ENCODE data around the gene ADARB2. TPM values are rescaled to one million over a fixed set of nuclear protein-coding genes. Genes with fewer than 3 reads are reported as not detected.

The ADARB2 gene
- total RNA-seq, 2 experiments from 2014 or later, result not detected

GRCh38 chr10:1199345-1199673 lies 538.0 kb downstream of the ADARB2 start:
- H3K4me1 Mint-ChIP-seq, result no peaks in the 10 kb centered on the region
- H3K9me3 Mint-ChIP-seq, result no peaks in the 10 kb centered on the region
- no peak for DNase-seq
- no peak overlapping the region for H3K4me3 Mint-ChIP-seq
- no peaks in the 10 kb centered on the region for H3K27me3 Mint-ChIP-seq
- H3K36me3 Mint-ChIP-seq, result no peaks in the 10 kb centered on the region
- H3K27ac Mint-ChIP-seq, result no peak overlapping the region

- DNase-seq, result no peak
- Mint-ChIP-seq H3K36me3 (no peaks in the 10 kb centered on the region), H3K4me1 (peaks cover 3% of the 10 kb centered on the region), H3K4me3 (no peak overlapping the region), H3K27ac (no peak overlapping the region), H3K9me3 (no peaks in the 10 kb centered on the region), H3K27me3 (no peaks in the 10 kb centered on the region)
Measured at GRCh38 chr10:1198453-1199344, 538.6 kb downstream of the ADARB2 start.

GRCh38 chr10:1197384-1197783 lies 539.9 kb downstream of the ADARB2 start:
- H3K36me3 Mint-ChIP-seq, result no peaks in the 10 kb centered on the region
- no peak for DNase-seq

GRCh38 chr10:1196656-1197055 lies 540.7 kb downstream of the ADARB2 start:
- no peak overlapping the region for H3K4me3 Mint-ChIP-seq
- peaks cover 12% of the 10 kb centered on the region for H3K4me1 Mint-ChIP-seq
- no peaks in the 10 kb centered on the region for H3K27me3 Mint-ChIP-seq
- H3K27ac Mint-ChIP-seq, result no peak overlapping the region
- no peaks in the 10 kb centered on the region for H3K9me3 Mint-ChIP-seq
- no peak for DNase-seq
- H3K36me3 Mint-ChIP-seq, result no peaks in the 10 kb centered on the region

More at GRCh38 chr10:1197384-1197783, 539.9 kb downstream of the ADARB2 start:
- Mint-ChIP-seq H3K27ac (no peak overlapping the region), H3K4me3 (no peak overlapping the region), H3K9me3 (no peaks in the 10 kb centered on the region), H3K4me1 (peaks cover 12% of the 10 kb centered on the region), H3K27me3 (no peaks in the 10 kb centered on the region)

- DNase-seq, result no peak
- Mint-ChIP-seq H3K36me3 (no peaks in the 10 kb centered on the region), H3K4me1 (peaks cover 12% of the 10 kb centered on the region), H3K27ac (no peak overlapping the region), H3K9me3 (no peaks in the 10 kb centered on the region), H3K4me3 (no peak overlapping the region), H3K27me3 (no peaks in the 10 kb centered on the region)
Measured at GRCh38 chr10:1195828-1196227, 541.5 kb downstream of the ADARB2 start.

- no peak overlapping the region for H3K27ac Mint-ChIP-seq
- DNase-seq, result no peak
- no peaks in the 10 kb centered on the region for H3K36me3 Mint-ChIP-seq
- H3K4me1 Mint-ChIP-seq, result peaks cover 12% of the 10 kb centered on the region
- H3K9me3 Mint-ChIP-seq, result no peaks in the 10 kb centered on the region
- no peak overlapping the region for H3K4me3 Mint-ChIP-seq
- H3K27me3 Mint-ChIP-seq, result no peaks in the 10 kb centered on the region
Measured at GRCh38 chr10:1194161-1194560, 543.2 kb downstream of the ADARB2 start.

GRCh38 chr10:1193561-1193960 lies 543.8 kb downstream of the ADARB2 start:
- Mint-ChIP-seq H3K27me3 (no peaks in the 10 kb centered on the region), H3K27ac (no peak overlapping the region), H3K36me3 (no peaks in the 10 kb centered on the region), H3K4me1 (peaks cover 12% of the 10 kb centered on the region), H3K4me3 (no peak overlapping the region), H3K9me3 (no peaks in the 10 kb centered on the region)
- DNase-seq, result no peak

GRCh38 chr10:1191752-1192151 lies 545.6 kb downstream of the ADARB2 start:
- Mint-ChIP-seq H3K9me3 (no peaks in the 10 kb centered on the region), H3K27me3 (no peaks in the 10 kb centered on the region), H3K36me3 (no peaks in the 10 kb centered on the region), H3K27ac (no peak overlapping the region), H3K4me1 (peaks cover 12% of the 10 kb centered on the region), H3K4me3 (no peak overlapping the region)
- no peak for DNase-seq

- H3K4me1 Mint-ChIP-seq, result peaks cover 12% of the 10 kb centered on the region
- H3K27me3 Mint-ChIP-seq, result no peaks in the 10 kb centered on the region
- H3K9me3 Mint-ChIP-seq, result no peaks in the 10 kb centered on the region
- no peak for DNase-seq
- H3K4me3 Mint-ChIP-seq, result no peak overlapping the region
- H3K27ac Mint-ChIP-seq, result no peak overlapping the region
- no peaks in the 10 kb centered on the region for H3K36me3 Mint-ChIP-seq
Measured at GRCh38 chr10:1190791-1191490, 546.4 kb downstream of the ADARB2 start.

- DNase-seq, result no peak
- H3K4me3 Mint-ChIP-seq, result no peak overlapping the region
- no peak overlapping the region for H3K27ac Mint-ChIP-seq
- no peaks in the 10 kb centered on the region for H3K36me3 Mint-ChIP-seq
- no peaks in the 10 kb centered on the region for H3K27me3 Mint-ChIP-seq
- H3K9me3 Mint-ChIP-seq, result no peaks in the 10 kb centered on the region
- peaks cover 12% of the 10 kb centered on the region for H3K4me1 Mint-ChIP-seq
Measured at GRCh38 chr10:1190052-1190395, 547.3 kb downstream of the ADARB2 start.

- Mint-ChIP-seq H3K4me1 (peaks cover 12% of the 10 kb centered on the region), H3K4me3 (no peak overlapping the region), H3K36me3 (no peaks in the 10 kb centered on the region), H3K27ac (no peak overlapping the region), H3K9me3 (no peaks in the 10 kb centered on the region), H3K27me3 (no peaks in the 10 kb centered on the region)
- no peak for DNase-seq
Measured at GRCh38 chr10:1189166-1190051, 547.9 kb downstream of the ADARB2 start.

GRCh38 chr10:1188558-1189135 lies 548.7 kb downstream of the ADARB2 start:
- peaks cover under 1% of the 10 kb centered on the region for H3K27me3 Mint-ChIP-seq
- H3K27ac Mint-ChIP-seq, result no peak overlapping the region
- peaks cover 8% of the 10 kb centered on the region for H3K4me1 Mint-ChIP-seq

GRCh38 chr10:1187855-1188557 lies 549.3 kb downstream of the ADARB2 start:
- H3K9me3 Mint-ChIP-seq, result no peaks in the 10 kb centered on the region

More at GRCh38 chr10:1188558-1189135, 548.7 kb downstream of the ADARB2 start:
- H3K4me3 Mint-ChIP-seq, result no peak overlapping the region
- DNase-seq, result no peak
- no peaks in the 10 kb centered on the region for H3K9me3 Mint-ChIP-seq
- no peaks in the 10 kb centered on the region for H3K36me3 Mint-ChIP-seq

GRCh38 chr10:1187151-1187854 lies 550.0 kb downstream of the ADARB2 start:
- H3K27me3 Mint-ChIP-seq, result peaks cover 5% of the 10 kb centered on the region
- H3K9me3 Mint-ChIP-seq, result no peaks in the 10 kb centered on the region
- H3K4me1 Mint-ChIP-seq, result no peaks in the 10 kb centered on the region
- H3K4me3 Mint-ChIP-seq, result no peak overlapping the region
- no peaks in the 10 kb centered on the region for H3K36me3 Mint-ChIP-seq
- H3K27ac Mint-ChIP-seq, result no peak overlapping the region
- no peak for DNase-seq

More at GRCh38 chr10:1187855-1188557, 549.3 kb downstream of the ADARB2 start:
- Mint-ChIP-seq H3K4me3 (no peak overlapping the region), H3K36me3 (no peaks in the 10 kb centered on the region), H3K4me1 (peaks cover 1% of the 10 kb centered on the region), H3K27me3 (peaks cover 5% of the 10 kb centered on the region), H3K27ac (no peak overlapping the region)
- no peak for DNase-seq
